Breast epithelium (tissue), 4 donors: ENCODE measurements around the gene PDK2. TPM values are rescaled to one million over a fixed set of nuclear protein-coding genes. Genes with fewer than 3 reads are reported as not detected.

Experiments used
- DNase-seq, 2 donors: peaks; one replicate each; pipeline ENCODE4 v3.0.0-alpha.2; 2019; ENCODE audit warnings: low spot score in 2 of 2
- H3K27ac ChIP-seq, 2 donors: fragments of 200-600 bp; sonication (generic) in 1 of 2; one replicate each; pipeline ENCODE4 v1.5.1; 2016 to 2019; ENCODE audit warnings: mild to moderate bottlenecking in 1 of 2
- H3K27me3 ChIP-seq, 2 donors: fragments of 200-600 bp; sonication (generic) in 1 of 2; one replicate each; pipeline versions ENCODE4 v1.5.1 to v1.6.0; 2017 to 2019; ENCODE audit warnings: control low read depth in 1 of 2, mild to moderate bottlenecking in 1 of 2
- H3K36me3 ChIP-seq: fragments of 200-600 bp; one replicate; pipeline ENCODE4 v1.5.1; 2019
- H3K4me1 ChIP-seq, 2 donors: fragments of 200-600 bp; sonication (generic); one replicate each; pipeline ENCODE4 v1.5.1; 2016 to 2019; ENCODE audit warnings: control low read depth in 1 of 2
- H3K4me3 ChIP-seq, 3 donors: fragments of 200-600 bp; sonication (generic); 1 replicate in 2 of 3; 2 replicates in 1 of 3; pipeline ENCODE4 v1.5.1; 2016 to 2019; ENCODE audit warnings: mild to moderate bottlenecking in 3 of 3, moderate library complexity in 2 of 3
- H3K9me3 ChIP-seq, 2 donors: fragments of 200-600 bp; sonication (generic) in 1 of 2; one replicate each; pipeline ENCODE4 v1.5.1; 2016 to 2019; ENCODE audit warnings: control low read depth in 1 of 2
- CTCF ChIP-seq, 3 donors: fragments of 450-650 bp; IDR thresholded peaks; one replicate each; pipeline ENCODE4 v1.5.1; 2016 to 2017; ENCODE audit warnings: antibody characterized with exemption in 3 of 3, mild to moderate bottlenecking in 3 of 3, moderate library complexity in 3 of 3
- POLR2A ChIP-seq: fragments of 450-650 bp; IDR thresholded peaks from one replicate; pipeline ENCODE4 v1.6.1; 2016; ENCODE audit warnings: antibody characterized with exemption, mild to moderate bottlenecking, moderate library complexity
- POLR2AphosphoS5 ChIP-seq, 3 donors: sonication (generic); formaldehyde crosslinking; IDR thresholded peaks; one replicate each; pipeline ENCODE4 v1.6.1; 2017; ENCODE audit warnings: antibody characterized with exemption in 3 of 3
- intact Hi-C: fragments of 100-400 bp; cut with DNase I; formaldehyde crosslinking; loops from one replicate; pipeline ENCODE4 v1.15.1; 2023; ENCODE audit warnings: low total_unique reads
- total RNA-seq, 3 donors: library from RNA; depleted of rRNA; stranded (reverse); fragments of >200 nt; gene quantifications; one replicate each; pipeline ENCODE4 v1.1.0, GENCODE V29; 2016

Gene PDK2
- total RNA-seq, 3 donors from 2014 or later = 28.2 to 53.4 (median 30.5) TPM

- no peaks in the 10 kb centered on the region for H3K27me3 ChIP-seq
- H3K9me3 ChIP-seq = no peaks in the 10 kb centered on the region
- no peak overlapping the region for H3K4me3 ChIP-seq
- intact Hi-C loops = no loop called here
- no peak for TF ChIP-seq CTCF (IDR thresholded peaks at IDR 0.05)
- TF ChIP-seq POLR2AphosphoS5 (IDR thresholded peaks at IDR 0.05) = no peak
- TF ChIP-seq POLR2A = no peak
- no peaks in the 10 kb centered on the region for H3K36me3 ChIP-seq
- no peak for DNase-seq
- no peak overlapping the region for H3K27ac ChIP-seq
- peaks cover 0 to 4% of the 10 kb centered on the region in 2 donors for H3K4me1 ChIP-seq
These were observed 3.9 kb upstream of the PDK2 start for GRCh38 chr17:50090971-50091917.

- intact Hi-C loops = no loop called here
- H3K27me3 ChIP-seq = no peaks in the 10 kb centered on the region
- no peak for TF ChIP-seq POLR2A
- no peak for TF ChIP-seq CTCF (IDR thresholded peaks at IDR 0.05)
- TF ChIP-seq POLR2AphosphoS5 (IDR thresholded peaks at IDR 0.05) = no peak
These were observed 3.2 kb upstream of the PDK2 start for GRCh38 chr17:50091918-50092285.

DNA sequence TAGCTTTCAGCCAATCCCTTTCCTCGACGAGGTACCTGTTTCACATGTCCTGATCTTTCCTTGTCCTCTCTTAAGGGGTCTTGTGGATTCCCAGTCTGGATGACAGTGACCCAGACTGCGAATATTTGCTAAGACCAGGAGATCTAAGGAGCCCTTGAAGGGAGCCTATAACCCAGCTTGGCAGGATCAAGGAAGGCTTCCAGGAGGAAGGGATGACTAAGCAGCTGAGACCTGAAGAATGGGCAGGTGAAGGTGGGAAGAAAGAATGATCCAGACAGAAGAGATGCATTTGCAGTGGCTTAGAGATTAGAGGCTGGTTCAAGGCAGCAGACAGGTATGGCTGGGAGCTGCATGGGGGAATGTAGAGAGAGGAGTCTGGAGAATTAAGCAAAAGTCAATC lies 1.9 kb upstream of the PDK2 start:
- Histone ChIP-seq H3K9me3 (no peaks in the 10 kb centered on the region), H3K27me3 (no peaks in the 10 kb centered on the region), H3K36me3 (no peaks in the 10 kb centered on the region), H3K4me3 (no peak overlapping the region), H3K4me1 (peaks cover 0 to 10% of the 10 kb centered on the region in 2 donors), H3K27ac (no peak overlapping the region)
- DNase-seq = no peak
- intact Hi-C loops = no loop called here
- TF ChIP-seq POLR2A (no peak), POLR2AphosphoS5 (IDR thresholded peaks at IDR 0.05) (no peak), CTCF (IDR thresholded peaks at IDR 0.05) (no peak)

More at GRCh38 chr17:50091918-50092285, 3.2 kb upstream of the PDK2 start:
- Histone ChIP-seq H3K27ac (no peak overlapping the region), H3K36me3 (no peaks in the 10 kb centered on the region), H3K4me3 (no peak overlapping the region), H3K9me3 (no peaks in the 10 kb centered on the region), H3K4me1 (peaks cover 0 to 10% of the 10 kb centered on the region in 2 donors)
- DNase-seq = no peak

DNA sequence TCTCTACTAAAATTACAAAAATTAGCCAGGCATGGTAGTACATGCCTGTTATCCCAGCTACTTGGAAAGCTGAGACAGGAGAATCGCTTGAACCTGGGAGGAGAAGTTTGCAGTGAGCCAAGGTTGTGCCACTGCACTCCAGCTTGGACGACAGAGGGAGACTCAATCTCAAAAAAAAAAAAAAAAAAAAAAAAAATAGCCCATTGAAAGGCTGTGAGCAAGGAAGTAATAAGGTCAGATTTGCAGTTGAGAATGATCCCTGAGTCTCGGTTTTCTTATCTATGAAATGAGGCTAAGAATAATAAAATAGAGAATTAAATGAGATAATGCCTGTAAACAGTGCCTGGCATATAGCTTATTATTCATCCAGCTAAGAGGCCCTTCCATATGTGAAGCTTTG lies 1.3 kb upstream of the PDK2 start:
- Histone ChIP-seq H3K27me3 (no peaks in the 10 kb centered on the region), H3K4me1 (peaks cover 0 to 10% of the 10 kb centered on the region in 2 donors), H3K27ac (no peak overlapping the region), H3K4me3 (no peak overlapping the region), H3K9me3 (no peaks in the 10 kb centered on the region), H3K36me3 (no peaks in the 10 kb centered on the region)
- no peak for DNase-seq
- intact Hi-C loops = no loop called here
- no peak for TF ChIP-seq POLR2A
- no peak for TF ChIP-seq POLR2AphosphoS5 (IDR thresholded peaks at IDR 0.05)
- no peak for TF ChIP-seq CTCF (IDR thresholded peaks at IDR 0.05)

DNA sequence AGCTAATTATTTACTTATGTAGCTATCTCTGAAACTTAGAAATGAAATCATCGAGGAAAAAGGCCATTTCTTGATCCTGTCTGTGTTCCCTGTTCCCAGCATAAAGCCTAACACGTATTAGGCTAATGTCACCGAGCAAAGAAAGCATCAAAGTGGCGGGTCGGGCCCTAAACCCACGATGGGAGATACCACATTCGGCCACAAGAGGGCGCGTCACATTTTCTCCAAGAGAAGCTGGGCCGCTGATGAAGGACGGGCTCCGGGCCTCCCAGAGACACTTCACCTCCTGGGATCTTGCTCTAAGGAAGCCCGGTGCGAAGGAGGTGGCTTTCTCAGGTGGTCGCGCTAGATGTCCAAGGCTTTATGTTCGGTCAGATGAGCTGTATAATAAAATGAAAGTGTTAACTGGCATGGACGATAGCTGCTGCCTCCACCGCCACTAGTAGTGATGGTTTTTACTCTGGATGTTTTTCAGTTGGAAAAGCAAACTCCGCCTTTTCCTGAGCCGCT lies 853 bp upstream of the PDK2 start:
- peak overlapping the region; percentile 84 to 92 for H3K27ac ChIP-seq
- peaks cover 0 to 10% of the 10 kb centered on the region in 2 donors for H3K4me1 ChIP-seq
- peak; percentile 83 to 94 for DNase-seq
- H3K4me3 ChIP-seq = peak overlapping the region; percentile 84 to 99 (median 98)
- intact Hi-C loops = no loop called here
- H3K27me3 ChIP-seq = no peaks in the 10 kb centered on the region
- no peaks in the 10 kb centered on the region for H3K9me3 ChIP-seq
- no peaks in the 10 kb centered on the region for H3K36me3 ChIP-seq
- TF ChIP-seq CTCF (IDR thresholded peaks at IDR 0.05) (peak; percentile 91 to 98 (median 95)), POLR2A (no peak), POLR2AphosphoS5 (IDR thresholded peaks at IDR 0.05) (peak in 2 of 3 donors; percentile 21 to 40)
